Dendritic cell treated with granulocyte-macrophage colony-stimulating factor and Interleukin-4, amounts not matched to agents 40 ng/mL and 50 ng/mL, for 4 days (primary cell): ENCODE results near the gene GRIFIN.

Experiments used
- H3K27ac Mint-ChIP-seq: one replicate; pipeline ENCODE4 v1.8.0; 2022; ENCODE audit warnings: mild to moderate bottlenecking, mixed read lengths
- H3K27me3 Mint-ChIP-seq: one replicate; pipeline ENCODE4 v1.8.0; 2022; ENCODE audit warnings: mild to moderate bottlenecking, mixed read lengths
- H3K36me3 Mint-ChIP-seq: one replicate; pipeline ENCODE4 v1.8.0; 2022; ENCODE audit warnings: low read depth, mixed read lengths
- H3K4me1 Mint-ChIP-seq: one replicate; pipeline ENCODE4 v1.8.0; 2022; ENCODE audit warnings: low read depth, mixed read lengths
- H3K4me3 Mint-ChIP-seq: one replicate; pipeline ENCODE4 v1.8.0; 2022; ENCODE audit warnings: mild to moderate bottlenecking, moderate library complexity, mixed read lengths
- H3K9me3 Mint-ChIP-seq: one replicate; pipeline ENCODE4 v1.8.0; 2022; ENCODE audit warnings: mixed read lengths
- intact Hi-C: fragments of 100-400 bp; cut with micrococcal nuclease; formaldehyde crosslinking; loops from one replicate; pipeline ENCODE4 v1.15.0; 2022

GRIFIN gene

GRCh38 chr7:2508327-2509215 lies 32.4 kb upstream of the GRIFIN start:
- H3K4me3 Mint-ChIP-seq: peak overlapping the region; percentile 7
- peaks cover 70% of the 10 kb centered on the region for H3K4me1 Mint-ChIP-seq
- no peaks in the 10 kb centered on the region for H3K9me3 Mint-ChIP-seq

GRCh38 chr7:2507917-2508306 lies 31.7 kb upstream of the GRIFIN start:
- H3K27me3 Mint-ChIP-seq: peaks cover 24% of the 10 kb centered on the region
- H3K36me3 Mint-ChIP-seq: no peaks in the 10 kb centered on the region
- no peaks in the 10 kb centered on the region for H3K9me3 Mint-ChIP-seq
- intact Hi-C loops: no loop called here
- H3K4me1 Mint-ChIP-seq: peaks cover 63% of the 10 kb centered on the region
- H3K27ac Mint-ChIP-seq: peak overlapping the region; percentile 73
- H3K4me3 Mint-ChIP-seq: no peak overlapping the region

More at GRCh38 chr7:2508327-2509215, 32.4 kb upstream of the GRIFIN start:
- Mint-ChIP-seq H3K27me3 (peaks cover 18% of the 10 kb centered on the region), H3K36me3 (no peaks in the 10 kb centered on the region), H3K27ac (peak overlapping the region; percentile 73)
- intact Hi-C loops: no loop called here

- Mint-ChIP-seq H3K9me3 (no peaks in the 10 kb centered on the region), H3K36me3 (no peaks in the 10 kb centered on the region), H3K4me3 (no peak overlapping the region), H3K27me3 (peaks cover 28% of the 10 kb centered on the region), H3K4me1 (peaks cover 57% of the 10 kb centered on the region), H3K27ac (peak overlapping the region; percentile 73)
- intact Hi-C loops: no loop called here
Observed at GRCh38 chr7:2507208-2507916, 31.2 kb upstream of the GRIFIN start.

GRCh38 chr7:2505401-2505800 lies 29.2 kb upstream of the GRIFIN start:
- Mint-ChIP-seq H3K36me3 (no peaks in the 10 kb centered on the region), H3K27ac (no peak overlapping the region), H3K4me1 (peaks cover 39% of the 10 kb centered on the region), H3K9me3 (no peaks in the 10 kb centered on the region), H3K27me3 (peaks cover 38% of the 10 kb centered on the region), H3K4me3 (no peak overlapping the region)
- intact Hi-C loops: no loop called here

GRCh38 chr7:2504889-2505375 lies 28.7 kb upstream of the GRIFIN start:
- Mint-ChIP-seq H3K4me3 (no peak overlapping the region), H3K36me3 (no peaks in the 10 kb centered on the region), H3K27ac (no peak overlapping the region), H3K4me1 (peaks cover 34% of the 10 kb centered on the region), H3K27me3 (peaks cover 40% of the 10 kb centered on the region), H3K9me3 (no peaks in the 10 kb centered on the region)
- intact Hi-C loops: no loop called here

- Mint-ChIP-seq H3K9me3 (no peaks in the 10 kb centered on the region), H3K4me3 (no peak overlapping the region), H3K4me1 (peaks cover 28% of the 10 kb centered on the region), H3K27ac (no peak overlapping the region), H3K27me3 (peaks cover 39% of the 10 kb centered on the region), H3K36me3 (no peaks in the 10 kb centered on the region)
- intact Hi-C loops: no loop called here
Observed at GRCh38 chr7:2504128-2504888, 28.1 kb upstream of the GRIFIN start.

GRCh38 chr7:2503056-2503941 lies 27.1 kb upstream of the GRIFIN start:
- no peak overlapping the region for H3K27ac Mint-ChIP-seq

GRCh38 chr7:2502647-2502966 lies 26.4 kb upstream of the GRIFIN start:
- Mint-ChIP-seq H3K27me3 (peaks cover 49% of the 10 kb centered on the region), H3K4me3 (no peak overlapping the region), H3K9me3 (no peaks in the 10 kb centered on the region), H3K36me3 (no peaks in the 10 kb centered on the region), H3K27ac (no peak overlapping the region), H3K4me1 (peaks cover 16% of the 10 kb centered on the region)
- intact Hi-C loops: no loop called here

More at GRCh38 chr7:2503056-2503941, 27.1 kb upstream of the GRIFIN start:
- H3K27me3 Mint-ChIP-seq: peaks cover 46% of the 10 kb centered on the region
- no peaks in the 10 kb centered on the region for H3K36me3 Mint-ChIP-seq
- intact Hi-C loops: no loop called here
- H3K9me3 Mint-ChIP-seq: no peaks in the 10 kb centered on the region
- H3K4me1 Mint-ChIP-seq: peaks cover 18% of the 10 kb centered on the region
- H3K4me3 Mint-ChIP-seq: no peak overlapping the region

GRCh38 chr7:2501947-2502646 lies 25.9 kb upstream of the GRIFIN start:
- Mint-ChIP-seq H3K4me3 (no peak overlapping the region), H3K27ac (no peak overlapping the region), H3K27me3 (peaks cover 48% of the 10 kb centered on the region), H3K36me3 (no peaks in the 10 kb centered on the region), H3K4me1 (peaks cover 14% of the 10 kb centered on the region), H3K9me3 (no peaks in the 10 kb centered on the region)
- intact Hi-C loops: no loop called here

- no peak overlapping the region for H3K4me3 Mint-ChIP-seq
- intact Hi-C loops: no loop called here
Observed at GRCh38 chr7:2500701-2501100, 24.5 kb upstream of the GRIFIN start.

GRCh38 chr7:2499719-2500430 lies 23.7 kb upstream of the GRIFIN start:
- no peaks in the 10 kb centered on the region for H3K36me3 Mint-ChIP-seq
- no peaks in the 10 kb centered on the region for H3K9me3 Mint-ChIP-seq
- H3K27ac Mint-ChIP-seq: no peak overlapping the region
- no peak overlapping the region for H3K4me3 Mint-ChIP-seq
- intact Hi-C loops: no loop called here
- H3K4me1 Mint-ChIP-seq: peaks cover 9% of the 10 kb centered on the region
- peaks cover 59% of the 10 kb centered on the region for H3K27me3 Mint-ChIP-seq

More at GRCh38 chr7:2500701-2501100, 24.5 kb upstream of the GRIFIN start:
- no peaks in the 10 kb centered on the region for H3K9me3 Mint-ChIP-seq
- H3K4me1 Mint-ChIP-seq: peaks cover 9% of the 10 kb centered on the region
- H3K27me3 Mint-ChIP-seq: peaks cover 52% of the 10 kb centered on the region
- H3K36me3 Mint-ChIP-seq: no peaks in the 10 kb centered on the region
- H3K27ac Mint-ChIP-seq: no peak overlapping the region

GRCh38 chr7:2499181-2499580 lies 23.0 kb upstream of the GRIFIN start:
- H3K27ac Mint-ChIP-seq: no peak overlapping the region
- no peaks in the 10 kb centered on the region for H3K9me3 Mint-ChIP-seq
- no peaks in the 10 kb centered on the region for H3K36me3 Mint-ChIP-seq
- intact Hi-C loops: no loop called here
- peaks cover 14% of the 10 kb centered on the region for H3K4me1 Mint-ChIP-seq
- peaks cover 63% of the 10 kb centered on the region for H3K27me3 Mint-ChIP-seq
- H3K4me3 Mint-ChIP-seq: no peak overlapping the region
